HepG2 (cell line): Measurements from ENCODE around the gene ACBD3. TPM values are rescaled to one million over a fixed set of nuclear protein-coding genes. Genes with fewer than 3 reads are reported as not detected.

Experiments used
- ATAC-seq: fragments of 200-7000 bp; cut with Tn5 transposase; 3 replicates; pipeline ENCODE4 v1.9.1; 2020; ENCODE audit warnings: mild to moderate bottlenecking, moderate library complexity
- BruUV-seq: library from RNA; stranded (reverse); fragments of 400-500 nt; replicated peaks from 2 replicates; lab custom pipeline; 2021; lab: Mats Ljungman, UMichigan
- CTCF ChIA-PET: fragments of 300-600 bp; formaldehyde crosslinking; extraction: SDS; loops from one replicate; lab custom pipeline; 2021; ENCODE audit warnings: low total read pairs, inconsistent platforms, low intra/inter-chr PET ratio; lab: Yijun Ruan, JAX
- POLR2A ChIA-PET: fragments of 350-600 bp; sonication (Branson Sonifier 250); formaldehyde crosslinking; loops from one replicate; lab custom pipeline; 2020; ENCODE audit warnings: antibody characterized with exemption, inconsistent platforms; lab: Yijun Ruan, JAX
- DNase-seq: peaks from one replicate; pipeline ENCODE4 v3.0.0-alpha.2; 2015; ENCODE audit warnings: low spot score
- FAIRE-seq: peaks from 3 replicates; lab custom pipeline; 2011; peaks lifted over from hg19 to GRCh38; lab: Jason Lieb, UNC
- H2AFZ ChIP-seq: one replicate; pipeline ENCODE4 v1.6.1; 2011; ENCODE audit warnings: low read length, inconsistent platforms
- H3K27ac ChIP-seq: fragments of 300-600 bp; 3 replicates; pipeline ENCODE4 v1.8.0; 2011; ENCODE audit warnings: mixed run types, mild to moderate bottlenecking, mixed read lengths, low read length, inconsistent platforms; ENCODE audit not compliant: insufficient read depth; ENCODE audit errors: extremely low read length
- H3K27me3 ChIP-seq, 2 experiments: fragments of 200-600 bp in 1 of 2; 2 replicates in 1 of 2; 3 replicates in 1 of 2; pipeline versions ENCODE4 v1.6.0 to v1.8.0; 2011; ENCODE audit warnings: low read length in 2 of 2, mild to moderate bottlenecking in 2 of 2, moderate library complexity in 2 of 2, inconsistent platforms in 1 of 2; ENCODE audit not compliant: insufficient read depth in 2 of 2, control insufficient read depth in 1 of 2
- H3K36me3 ChIP-seq, 2 experiments: fragments of 200-600 bp in 1 of 2; replicated peaks in 1 of 2; 2 replicates in 1 of 2; 3 replicates in 1 of 2; pipeline versions ENCODE4 v1.5.1 to v1.8.0; 2011; ENCODE audit warnings: low read length in 2 of 2, inconsistent platforms in 1 of 2; ENCODE audit not compliant: insufficient read depth in 2 of 2, control insufficient read depth in 1 of 2
- H3K4me1 ChIP-seq: 2 replicates; pipeline ENCODE4 v1.5.1; 2012; ENCODE audit warnings: low read length, inconsistent platforms; ENCODE audit not compliant: insufficient read depth
- H3K4me2 ChIP-seq: 2 replicates; pipeline ENCODE4 v1.6.0; 2011; ENCODE audit warnings: low read depth, low read length, inconsistent platforms
- H3K4me3 ChIP-seq, 3 experiments: fragments of 200-600 bp in 1 of 3; sonication (generic), shearing (Covaris generic) in 1 of 3; replicated peaks in 1 of 3; 2 replicates each; pipeline ENCODE4 v1.5.1; 2011 to 2016; ENCODE audit warnings: low read length in 3 of 3, inconsistent platforms in 2 of 3, low read depth in 2 of 3, mild to moderate bottlenecking in 2 of 3, control low read depth in 1 of 3, mixed read lengths in 1 of 3; ENCODE audit not compliant: insufficient read depth in 1 of 3
- H3K79me2 ChIP-seq: one replicate; pipeline ENCODE4 v1.6.1; 2011; ENCODE audit warnings: low read length, inconsistent platforms; ENCODE audit not compliant: insufficient read depth
- H3K9ac ChIP-seq: 2 replicates; pipeline ENCODE4 v1.6.0; 2011; ENCODE audit warnings: mild to moderate bottlenecking, low read depth, low read length, inconsistent platforms; ENCODE audit not compliant: insufficient read depth
- H3K9me3 ChIP-seq: 2 replicates; pipeline ENCODE4 v1.5.1; 2012; ENCODE audit warnings: mild to moderate bottlenecking, low read length
- H4K20me1 ChIP-seq: 2 replicates; pipeline ENCODE4 v1.6.0; 2011; ENCODE audit warnings: inconsistent platforms, mild to moderate bottlenecking, low read length, moderate library complexity; ENCODE audit not compliant: insufficient read depth
- RBM22 ChIP-seq: fragments of 200-400 bp; formaldehyde crosslinking; optimal IDR thresholded peaks from 2 replicates; pipeline ENCODE3; 2017; ENCODE audit warnings: mild to moderate bottlenecking, low read length, moderate library complexity
- WGBS: methylation state at CpG from one replicate; pipeline ENCODE4 v1.1.6; 2017; ENCODE audit warnings: low lambda C conversion rate; 5-methylcytosine and 5-hydroxymethylcytosine counted together
- in situ Hi-C: cut with HindIII; loops from 2 replicates; pipeline ENCODE4 v1.10.0; 2017; ENCODE audit warnings: low pct_unique_long_range_greater_than_20kb; ENCODE audit not compliant: extremely low pct_ligation_motif_present
- intact Hi-C: fragments of 100-400 bp; cut with micrococcal nuclease; formaldehyde crosslinking; loops from one replicate; pipeline ENCODE4 v1.10.0; 2022; ENCODE audit not compliant: unreplicated experiment
- polyA plus RNA-seq, 8 experiments: library from polyadenylated mRNA; depleted of rRNA in 3 of 8; stranded (reverse) in 7 of 8; unstranded in 1 of 8; fragments of >200 nt; fragmentation: Illumina TruSeq in 4 of 8; extraction: Trizol in 4 of 8; gene quantifications; 2 replicates each; pipeline versions ENCODE4 v1.2.1 to v1.2.3, GENCODE V29; 2011 to 2016; ENCODE audit warnings: low read depth in 4 of 8, missing spikeins in 1 of 8, mixed read lengths in 1 of 8; ENCODE audit not compliant: insufficient read depth in 1 of 8
- total RNA-seq, 5 experiments: library from RNA; depleted of rRNA; stranded (reverse); fragments of >200 nt; fragmentation: Illumina TruSeq; extraction: Trizol; gene quantifications; 2 replicates each; pipeline ENCODE4 v1.2.3, GENCODE V29; 2016; ENCODE audit warnings: low read depth in 1 of 5
- TF ChIP-seq, protein P1 (sequence below): sonication (generic); formaldehyde crosslinking; IDR thresholded peaks from 2 replicates; pipeline ENCODE4 v1.8.0; 2022; ENCODE audit warnings: mild to moderate bottlenecking, missing genetic modification reagents
- TF ChIP-seq, protein P2 (sequence below): sonication (generic); formaldehyde crosslinking; IDR thresholded peaks from 2 replicates; pipeline ENCODE4 v1.4.0; 2020; ENCODE audit warnings: low read depth, mild to moderate bottlenecking, missing genetic modification reagents
- TF ChIP-seq, protein P3 (sequence below): sonication (generic); formaldehyde crosslinking; IDR thresholded peaks from 2 replicates; pipeline ENCODE4 v1.8.1; 2023; ENCODE audit warnings: mild to moderate bottlenecking, missing genetic modification reagents

The ACBD3 gene
- total and polyA plus RNA-seq, 2 of the 13 experiments (the other 11 are each of a cell fraction or from before 2014, with no cell fraction given), result 24.3 to 39.3 TPM

DNA sequence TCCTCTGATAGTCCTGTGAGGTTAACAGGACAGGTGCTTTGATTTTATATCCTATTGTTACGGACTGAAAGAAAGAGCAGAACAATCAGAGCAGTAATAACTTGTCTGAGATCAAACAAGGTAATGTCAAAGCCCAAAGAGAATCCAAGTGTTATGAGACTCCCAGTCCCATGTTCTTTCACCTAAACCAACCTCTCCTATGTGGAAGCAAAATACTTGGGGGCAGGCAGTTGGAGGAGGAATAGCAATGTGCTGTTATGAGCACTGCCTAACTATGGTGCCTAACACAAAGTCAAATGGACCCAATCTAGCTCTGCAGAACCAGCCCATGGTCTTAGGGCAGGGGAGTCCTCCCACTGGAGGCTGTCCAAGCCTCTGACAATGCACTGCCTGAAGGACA lies 28.1 kb downstream of the ACBD3 start:
- no peaks in the 10 kb centered on the region for H3K27me3 ChIP-seq
- TF ChIP-seq, protein P1, sequence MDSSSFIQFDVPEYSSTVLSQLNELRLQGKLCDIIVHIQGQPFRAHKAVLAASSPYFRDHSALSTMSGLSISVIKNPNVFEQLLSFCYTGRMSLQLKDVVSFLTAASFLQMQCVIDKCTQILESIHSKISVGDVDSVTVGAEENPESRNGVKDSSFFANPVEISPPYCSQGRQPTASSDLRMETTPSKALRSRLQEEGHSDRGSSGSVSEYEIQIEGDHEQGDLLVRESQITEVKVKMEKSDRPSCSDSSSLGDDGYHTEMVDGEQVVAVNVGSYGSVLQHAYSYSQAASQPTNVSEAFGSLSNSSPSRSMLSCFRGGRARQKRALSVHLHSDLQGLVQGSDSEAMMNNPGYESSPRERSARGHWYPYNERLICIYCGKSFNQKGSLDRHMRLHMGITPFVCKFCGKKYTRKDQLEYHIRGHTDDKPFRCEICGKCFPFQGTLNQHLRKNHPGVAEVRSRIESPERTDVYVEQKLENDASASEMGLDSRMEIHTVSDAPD (CRISPR knock-in tag), result no peak
- TF ChIP-seq, protein P2, sequence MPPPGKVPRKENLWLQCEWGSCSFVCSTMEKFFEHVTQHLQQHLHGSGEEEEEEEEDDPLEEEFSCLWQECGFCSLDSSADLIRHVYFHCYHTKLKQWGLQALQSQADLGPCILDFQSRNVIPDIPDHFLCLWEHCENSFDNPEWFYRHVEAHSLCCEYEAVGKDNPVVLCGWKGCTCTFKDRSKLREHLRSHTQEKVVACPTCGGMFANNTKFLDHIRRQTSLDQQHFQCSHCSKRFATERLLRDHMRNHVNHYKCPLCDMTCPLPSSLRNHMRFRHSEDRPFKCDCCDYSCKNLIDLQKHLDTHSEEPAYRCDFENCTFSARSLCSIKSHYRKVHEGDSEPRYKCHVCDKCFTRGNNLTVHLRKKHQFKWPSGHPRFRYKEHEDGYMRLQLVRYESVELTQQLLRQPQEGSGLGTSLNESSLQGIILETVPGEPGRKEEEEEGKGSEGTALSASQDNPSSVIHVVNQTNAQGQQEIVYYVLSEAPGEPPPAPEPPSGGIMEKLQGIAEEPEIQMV, result no peak
- TF ChIP-seq, protein P3, sequence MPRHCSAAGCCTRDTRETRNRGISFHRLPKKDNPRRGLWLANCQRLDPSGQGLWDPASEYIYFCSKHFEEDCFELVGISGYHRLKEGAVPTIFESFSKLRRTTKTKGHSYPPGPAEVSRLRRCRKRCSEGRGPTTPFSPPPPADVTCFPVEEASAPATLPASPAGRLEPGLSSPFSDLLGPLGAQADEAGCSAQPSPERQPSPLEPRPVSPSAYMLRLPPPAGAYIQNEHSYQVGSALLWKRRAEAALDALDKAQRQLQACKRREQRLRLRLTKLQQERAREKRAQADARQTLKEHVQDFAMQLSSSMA, result no peak
- TF ChIP-seq RBM22, result peak; percentile 58
- TF ChIP-seq, all 625 proteins: peak for 1
- FAIRE-seq (no peak), ATAC-seq (no peak), DNase-seq (no peak)
- no peak overlapping the region for H3K27ac ChIP-seq
- no peak overlapping the region for H3K4me3 ChIP-seq
- in situ Hi-C loops, result no loop called here
- CTCF ChIA-PET, result no interaction called here
- H3K36me3 ChIP-seq, result peaks cover 24 to 70% of the 10 kb centered on the region in 2 experiments
- no peak overlapping the region for H3K9ac ChIP-seq
- peaks cover 2% of the 10 kb centered on the region for H3K79me2 ChIP-seq
- POLR2A ChIA-PET, result no interaction called here
- H3K4me1 ChIP-seq, result peaks cover 5% of the 10 kb centered on the region
- H4K20me1 ChIP-seq, result no peaks in the 10 kb centered on the region
- intact Hi-C loops, result no loop called here
- no peak overlapping the region for H3K4me2 ChIP-seq
- H2AFZ ChIP-seq, result no peak overlapping the region
- no peaks in the 10 kb centered on the region for H3K9me3 ChIP-seq
- 91% methylated on average over 1 of the region's 1 CpG for WGBS
- no TSS peak for BruUV-seq
